Nephron (organoid): ENCODE measurements around the gene CKMT2.

Source experiments
- H3K27ac Mint-ChIP-seq, 3 experiments: 2 replicates each; pipeline ENCODE4 v1.8.0; 2020; ENCODE audit warnings: mixed read lengths in 3 of 3, mild to moderate bottlenecking in 2 of 3, moderate library complexity in 1 of 3
- H3K27me3 Mint-ChIP-seq: 2 replicates; pipeline ENCODE4 v1.8.0; 2021; ENCODE audit warnings: low read depth, mild to moderate bottlenecking, moderate library complexity, mixed read lengths
- H3K36me3 Mint-ChIP-seq: 2 replicates; pipeline ENCODE4 v1.8.0; 2020; ENCODE audit warnings: low read depth, mixed read lengths
- H3K4me1 Mint-ChIP-seq: 2 replicates; pipeline ENCODE4 v1.8.0; 2020; ENCODE audit warnings: mixed read lengths
- H3K4me3 Mint-ChIP-seq, 3 experiments: 2 replicates each; pipeline ENCODE4 v1.8.0; 2020; ENCODE audit warnings: mild to moderate bottlenecking in 3 of 3, mixed read lengths in 3 of 3, moderate library complexity in 2 of 3
- H3K9me3 Mint-ChIP-seq: 2 replicates; pipeline ENCODE4 v1.8.0; 2020; ENCODE audit warnings: mixed read lengths
- CTCF ChIP-seq, 3 experiments: fragments of 200-600 bp; sonication (generic); IDR thresholded peaks; one replicate each; pipeline ENCODE4 v1.5.0; 2021; ENCODE audit warnings: antibody characterized with exemption in 3 of 3; ENCODE audit not compliant: unreplicated experiment in 3 of 3

CKMT2 gene

GRCh38 chr5:81233080-81233634 is at the start of gene CKMT2:
TSS of gene CKMT2 (plus strand) at chr5:81233322. CDS start at chr5:81251133, 17,811 bp downstream.
- Mint-ChIP-seq H3K27ac (peak within 1 kb of the TSS; percentile 88 to 97 (median 94)), H3K36me3 (peaks cover 6% of the 10 kb centered on the region), H3K4me1 (peaks cover 71% of the 10 kb centered on the region), H3K27me3 (peaks cover 4% of the 10 kb centered on the region), H3K9me3 (no peaks in the 10 kb centered on the region), H3K4me3 (peak within 1 kb of the TSS; percentile 82 to 86 (median 83))
- TF ChIP-seq CTCF (IDR thresholded peaks at IDR 0.05; ENCODE audit: unreplicated experiment in 3 of 3): no peak

- Mint-ChIP-seq H3K4me3 (no peak overlapping the region), H3K27me3 (no peaks in the 10 kb centered on the region), H3K27ac (peak overlapping the region; percentile 42 to 51 (median 50)), H3K9me3 (no peaks in the 10 kb centered on the region), H3K36me3 (no peaks in the 10 kb centered on the region), H3K4me1 (peaks cover 19% of the 10 kb centered on the region)
- no peak for TF ChIP-seq CTCF (IDR thresholded peaks at IDR 0.05; ENCODE audit: unreplicated experiment in 3 of 3)
These were observed 49.0 kb upstream of the CKMT2 start for GRCh38 chr5:81183811-81184748.

DNA sequence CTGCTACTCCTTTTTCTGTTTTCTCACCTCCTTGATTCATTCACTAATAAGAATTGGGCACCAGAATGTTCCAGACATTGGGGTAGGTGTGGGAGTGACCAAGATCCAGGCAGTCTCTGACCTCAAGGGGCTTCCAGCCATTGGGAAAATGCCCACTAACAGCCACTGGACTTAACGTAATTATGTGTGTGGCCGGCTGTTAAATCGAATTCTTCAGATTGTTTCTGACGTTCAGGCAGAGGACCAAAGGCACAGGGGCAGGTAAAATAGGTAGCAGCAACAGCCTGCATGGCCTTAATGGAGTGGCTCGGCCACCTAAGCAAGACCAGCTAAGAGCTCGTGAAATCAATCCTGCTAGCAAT is 48.4 kb upstream of the CKMT2 start:
- no peak overlapping the region for H3K4me3 Mint-ChIP-seq
- H3K27me3 Mint-ChIP-seq: no peaks in the 10 kb centered on the region
- peak overlapping the region; percentile 42 to 51 (median 50) for H3K27ac Mint-ChIP-seq
- H3K9me3 Mint-ChIP-seq: no peaks in the 10 kb centered on the region
- no peak for TF ChIP-seq CTCF (IDR thresholded peaks at IDR 0.05; ENCODE audit: unreplicated experiment in 3 of 3)
- H3K4me1 Mint-ChIP-seq: peaks cover 19% of the 10 kb centered on the region
- no peaks in the 10 kb centered on the region for H3K36me3 Mint-ChIP-seq

DNA sequence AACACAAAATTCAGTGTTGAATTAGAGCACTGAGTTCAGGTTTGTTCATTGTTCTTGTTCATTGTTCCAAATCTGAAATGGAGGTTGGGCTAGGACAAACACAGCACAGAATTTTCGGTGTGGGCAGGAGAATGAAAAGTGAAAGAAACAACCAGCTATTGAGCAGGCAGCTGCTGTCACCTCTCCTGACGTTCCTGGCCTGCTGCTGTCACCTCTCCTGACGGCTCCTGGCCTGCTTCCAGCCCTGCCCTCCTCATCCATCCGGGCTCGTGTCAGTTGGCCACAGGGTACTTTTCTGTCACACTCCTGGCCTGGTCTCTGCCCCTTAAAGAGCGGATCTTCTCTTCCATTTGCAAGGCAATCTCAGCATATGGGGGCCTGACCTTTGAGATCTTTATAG is 45.2 kb upstream of the CKMT2 start:
- H3K4me3 Mint-ChIP-seq: no peak overlapping the region
- H3K36me3 Mint-ChIP-seq: no peaks in the 10 kb centered on the region
- H3K9me3 Mint-ChIP-seq: no peaks in the 10 kb centered on the region
- H3K4me1 Mint-ChIP-seq: peaks cover 34% of the 10 kb centered on the region
- H3K27ac Mint-ChIP-seq: peak overlapping the region in 1 of 3 experiments; percentile 22
- H3K27me3 Mint-ChIP-seq: no peaks in the 10 kb centered on the region
- TF ChIP-seq CTCF (IDR thresholded peaks at IDR 0.05; ENCODE audit: unreplicated experiment in 3 of 3): no peak

GRCh38 chr5:81188962-81189361 is 44.2 kb upstream of the CKMT2 start:
- no peaks in the 10 kb centered on the region for H3K27me3 Mint-ChIP-seq
- H3K4me3 Mint-ChIP-seq: no peak overlapping the region
- H3K9me3 Mint-ChIP-seq: no peaks in the 10 kb centered on the region
- peaks cover 33% of the 10 kb centered on the region for H3K4me1 Mint-ChIP-seq
- H3K36me3 Mint-ChIP-seq: no peaks in the 10 kb centered on the region
- H3K27ac Mint-ChIP-seq: no peak overlapping the region
- no peak for TF ChIP-seq CTCF (IDR thresholded peaks at IDR 0.05; ENCODE audit: unreplicated experiment in 3 of 3)
